HG03439 (cell line): ENCODE results near the gene CARS2.
"Not testable (repeated sequence)": the region's sequence is repeated elsewhere in the genome, so short reads cannot be mapped to it uniquely, and the experiment has no call there.

Source experiments
- ATAC-seq: cut with Tn5 transposase; IDR thresholded peaks from one replicate; pipeline ENCODE4 v1.9.1; 2021; ENCODE audit warnings: mild to moderate bottlenecking, moderate library complexity; ENCODE audit not compliant: unreplicated experiment

CARS2 gene

DNA sequence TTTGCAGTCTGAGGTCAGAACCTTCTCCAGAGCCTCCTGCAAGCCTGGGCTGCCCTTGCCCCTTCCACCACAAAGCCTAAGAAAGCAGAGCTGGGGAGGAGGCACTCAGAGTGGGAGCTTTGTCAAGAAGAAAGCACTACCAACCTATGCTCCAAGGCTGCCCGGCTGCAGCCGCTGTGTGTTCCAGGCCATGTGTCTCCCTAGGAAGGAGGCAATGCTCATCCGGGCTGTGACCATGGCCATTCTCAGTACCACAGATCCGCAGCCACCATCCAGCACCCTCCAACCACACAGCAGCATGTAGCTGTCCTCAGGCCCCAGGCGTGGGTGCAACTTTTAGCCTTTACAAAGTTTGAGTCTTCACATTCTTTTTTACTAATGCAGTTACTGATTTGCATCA is 22.0 kb downstream of the CARS2 start:
- ATAC-seq: no peak

GRCh38 chr13:110683203-110683883 is 22.6 kb downstream of the CARS2 start:
- ATAC-seq: no peak

GRCh38 chr13:110682746-110683145 is 23.2 kb downstream of the CARS2 start:
- no peak for ATAC-seq

GRCh38 chr13:110681868-110682550 is 23.9 kb downstream of the CARS2 start:
- ATAC-seq: no peak

- no peak for ATAC-seq
Observed at GRCh38 chr13:110680852-110681251, 25.1 kb downstream of the CARS2 start.

GRCh38 chr13:110677731-110678545 is 28.0 kb downstream of the CARS2 start:
- ATAC-seq: no peak

GRCh38 chr13:110676595-110677587 is 29.0 kb downstream of the CARS2 start:
- ATAC-seq: peak; percentile 55

DNA sequence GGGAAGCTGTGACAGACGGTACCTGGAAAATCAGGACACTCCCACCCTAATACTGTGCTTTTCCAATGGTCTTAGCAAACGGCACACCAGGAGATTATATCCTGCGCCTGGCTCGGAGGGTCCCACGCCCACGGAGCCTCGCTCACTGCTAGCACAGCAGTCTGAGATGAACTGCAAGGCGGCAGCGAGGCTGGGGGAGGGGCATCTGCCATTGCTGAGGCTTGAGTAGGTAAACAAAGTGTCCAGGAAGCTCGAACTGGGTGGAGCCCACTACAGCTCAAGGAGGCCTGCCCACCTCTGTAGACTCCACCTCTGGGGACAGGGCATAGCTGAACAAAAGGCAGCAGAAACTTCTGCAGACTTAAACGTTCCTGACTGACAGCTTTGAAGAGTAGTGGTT is 36.1 kb downstream of the CARS2 start:
- ATAC-seq: not testable (repeated sequence)

GRCh38 chr13:110669036-110669435 is 36.9 kb downstream of the CARS2 start:
- ATAC-seq: no peak

DNA sequence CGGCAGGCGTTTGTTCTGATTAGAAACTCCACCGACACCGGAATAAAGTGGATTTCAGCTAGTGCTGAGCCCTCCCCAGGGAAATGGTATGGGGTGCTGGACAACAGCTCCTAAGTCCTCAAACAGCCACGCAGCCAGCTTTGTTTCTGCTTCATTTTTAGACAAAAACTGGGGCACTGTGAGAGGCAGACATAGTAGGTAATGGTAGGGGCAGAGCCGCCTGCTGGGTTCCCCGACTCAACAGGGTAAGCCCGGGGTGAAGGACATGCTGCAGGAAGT is 39.7 kb downstream of the CARS2 start:
- no peak for ATAC-seq

GRCh38 chr13:110665491-110666254 is 40.2 kb downstream of the CARS2 start:
- no peak for ATAC-seq

DNA sequence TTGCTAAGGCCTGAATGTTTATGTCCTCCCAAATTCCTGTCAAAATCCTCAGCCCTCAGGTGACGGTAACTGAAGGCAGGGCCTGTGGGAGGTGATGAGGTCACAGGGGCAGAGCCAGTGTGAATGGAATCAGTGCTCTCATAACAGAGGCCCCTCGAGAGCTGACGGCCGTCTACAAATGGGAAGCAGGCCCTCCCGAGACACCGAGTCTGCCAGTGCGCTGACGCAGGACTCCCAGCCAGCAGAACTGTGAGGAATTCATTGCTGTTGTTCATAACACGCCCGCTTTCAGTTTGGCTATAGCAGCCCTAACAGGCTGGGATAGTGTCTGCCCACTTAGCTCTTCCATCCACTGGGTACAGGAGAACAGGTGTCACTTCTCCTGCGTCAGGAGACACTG is 41.2 kb downstream of the CARS2 start:
- no peak for ATAC-seq

DNA sequence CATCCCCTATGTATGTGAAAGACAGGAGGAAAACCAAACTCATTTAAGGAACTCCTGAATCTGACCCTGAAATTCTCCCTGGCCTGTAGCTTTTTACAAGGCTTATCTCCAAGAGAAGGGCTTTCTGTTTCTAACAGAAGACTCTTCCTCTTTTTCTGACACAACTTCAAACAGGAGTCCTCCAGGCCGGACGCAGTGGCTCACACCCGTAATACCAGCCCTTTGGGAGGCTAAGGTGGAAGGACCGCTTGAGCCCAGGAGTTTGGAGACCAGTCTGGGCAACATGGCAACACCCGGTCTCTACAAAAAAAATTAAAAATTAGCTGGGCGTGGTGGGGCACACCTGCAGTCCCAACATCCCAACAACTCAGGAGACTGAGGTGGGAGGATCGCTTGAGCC is 41.9 kb downstream of the CARS2 start:
- no peak for ATAC-seq

DNA sequence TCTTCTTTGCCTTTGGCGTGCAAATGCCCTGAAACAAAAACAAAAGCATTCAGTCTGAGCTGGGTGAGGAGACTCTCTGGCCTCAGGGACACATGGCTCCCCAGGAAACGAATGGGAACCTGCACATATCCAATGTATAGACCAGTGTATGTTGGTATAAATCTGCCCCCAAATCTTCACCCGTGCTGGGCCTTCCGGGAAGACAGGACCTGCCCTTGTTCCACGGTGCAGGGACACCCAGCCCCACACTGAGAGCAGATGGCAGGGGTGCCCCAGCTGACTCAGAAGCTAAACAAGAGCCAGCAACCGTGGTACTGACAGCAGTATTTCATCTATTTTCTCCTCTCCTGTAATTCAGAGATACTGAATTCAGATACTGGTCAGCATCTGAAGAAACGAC is 42.4 kb downstream of the CARS2 start:
- no peak for ATAC-seq

- ATAC-seq: no peak
Observed at GRCh38 chr13:110662777-110663443, 43.0 kb downstream of the CARS2 start.

GRCh38 chr13:110662091-110662490 is 43.8 kb downstream of the CARS2 start:
- no peak for ATAC-seq

GRCh38 chr13:110661256-110661655 is 44.7 kb downstream of the CARS2 start:
- ATAC-seq: no peak

GRCh38 chr13:110658218-110658911 is 47.6 kb downstream of the CARS2 start:
- ATAC-seq: peak; percentile 90

DNA sequence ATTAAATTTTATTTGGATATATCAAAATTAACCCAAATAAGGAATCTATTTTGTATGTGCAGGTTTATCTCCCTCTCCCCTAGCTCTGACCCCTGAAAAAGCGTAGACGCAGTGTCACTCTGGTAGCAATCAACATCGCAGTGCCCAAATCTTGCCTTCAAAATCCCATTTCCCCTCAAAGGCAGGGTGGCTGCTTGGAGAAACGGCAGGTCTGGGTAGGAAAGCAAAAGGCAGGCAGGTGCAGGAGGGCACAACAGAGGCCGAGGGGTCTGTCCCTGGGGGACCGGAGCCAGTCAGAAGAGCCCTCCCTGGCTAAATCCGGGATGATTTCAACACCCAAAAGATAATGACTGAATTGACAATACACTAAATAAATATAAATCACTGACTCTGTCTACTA is 48.7 kb downstream of the CARS2 start:
- ATAC-seq: no peak
